Spleen (tissue), 7 donors: ENCODE data around the gene ANKRD42.

Experiments used
- CTCF ChIP-seq, 11 experiments: fragments of 200-600 bp in 7 of 11; fragments of 450-650 bp in 4 of 11; sonication (generic) in 4 of 11; IDR thresholded peaks in 8 of 11; conservative IDR thresholded peaks in 3 of 11; 1 replicate in 7 of 11; 2 replicates in 4 of 11; pipeline versions ENCODE4 v1.4.0 to v1.8.0; 2016 to 2021; ENCODE audit warnings: antibody characterized with exemption in 11 of 11, inconsistent platforms in 4 of 11, mild to moderate bottlenecking in 1 of 11
- POLR2A ChIP-seq, 3 donors: fragments of 450-650 bp; IDR thresholded peaks; one replicate each; pipeline ENCODE4 v1.5.1; 2017; ENCODE audit warnings: antibody characterized with exemption in 3 of 3, mild to moderate bottlenecking in 1 of 3
- donor health status: DM: no; HTN: no; CAD: no; lungs with moderate emphysema.
- donor health status: DM: no; HTN: no; CAD: no.
- donor health status: DM: no; HTN: no; CAD: no.

- TF ChIP-seq CTCF (IDR thresholded peaks at IDR 0.05 in 8 of 11, conservative IDR thresholded peaks at IDR 0.05 in 3 of 11) (no peak), POLR2A (IDR thresholded peaks at IDR 0.05) (no peak)
Observed at GRCh38 chr11:83282084-83282716, 88.7 kb downstream of the ANKRD42 start.
